GM13977 (cell line): ENCODE results near the gene CDH20.

ENCODE experiments used
- DNase-seq: peaks from one replicate; pipeline ENCODE4 v3.0.0; 2012; ENCODE audit warnings: low spot score
- CTCF ChIP-seq: IDR thresholded peaks from 2 replicates; pipeline ENCODE4 v1.5.1; 2012; ENCODE audit warnings: mild to moderate bottlenecking, control low read depth; ENCODE audit not compliant: insufficient read depth; ENCODE audit errors: extremely low read depth, missing control alignments
- in situ Hi-C: fragments of 300-500 bp; cut with MboI; formaldehyde crosslinking; loops from one replicate; pipeline ENCODE4 v1.12.0; 2022; ENCODE audit warnings: low sequenced_read_pairs, low pct_unique_long_range_greater_than_20kb, mixed read lengths, inconsistent platforms; ENCODE audit not compliant: unreplicated experiment

CDH20 gene

GRCh38 chr18:61371111-61371510, 37.9 kb downstream of the CDH20 start:
- no peak for DNase-seq
- no peak for TF ChIP-seq CTCF
- in situ Hi-C loops: no loop called here

GRCh38 chr18:61379827-61380226, 46.6 kb downstream of the CDH20 start:
- in situ Hi-C loops: no loop called here
- TF ChIP-seq CTCF: no peak
- DNase-seq: no peak

GRCh38 chr18:61388010-61388409, 54.8 kb downstream of the CDH20 start:
- in situ Hi-C loops: no loop called here
- TF ChIP-seq CTCF: no peak
- no peak for DNase-seq

- no peak for DNase-seq
- TF ChIP-seq CTCF: no peak
- in situ Hi-C loops: no loop called here
Observed at GRCh38 chr18:61394983-61395382, 61.8 kb downstream of the CDH20 start.

- no peak for DNase-seq
- in situ Hi-C loops: no loop called here
- no peak for TF ChIP-seq CTCF
Observed at GRCh38 chr18:61397222-61397621, 64.0 kb downstream of the CDH20 start.

GRCh38 chr18:61398961-61399705, 65.9 kb downstream of the CDH20 start:
- in situ Hi-C loops: no loop called here
- TF ChIP-seq CTCF: no peak
- no peak for DNase-seq
